HCT116 (cell line): ENCODE measurements around the gene SNRNP200. TPM values are rescaled to one million over a fixed set of nuclear protein-coding genes. Genes with fewer than 3 reads are reported as not detected.

Experiments
- ATAC-seq: fragments of 200-7000 bp; cut with Tn5 transposase; 2 replicates; pipeline ENCODE4 v1.9.1; 2020; ENCODE audit warnings: mild to moderate bottlenecking, moderate library complexity
- BruUV-seq: library from RNA; stranded (reverse); fragments of 400-500 nt; replicated peaks from 2 replicates; lab custom pipeline; 2021; lab: Mats Ljungman, UMichigan
- CTCF ChIA-PET: fragments of 300-600 bp; sonication (Branson Sonifier 250); formaldehyde crosslinking; loops from one replicate; lab custom pipeline; 2021; ENCODE audit warnings: antibody characterized with exemption; lab: Charles Lee
- POLR2A ChIA-PET: fragments of 300-600, 350-600 bp; sonication (Branson Sonifier 250); formaldehyde crosslinking; loops from one replicate; lab custom pipeline; 2021; ENCODE audit warnings: antibody characterized with exemption; lab: Charles Lee
- RAD21 ChIA-PET, 2 experiments: fragments of 300-600 bp; sonication (Branson Sonifier 250); formaldehyde crosslinking; loops; one replicate each; lab custom pipeline; 2023; ENCODE audit warnings: low total read pairs in 2 of 2; ENCODE audit not compliant: uncharacterized antibody in 2 of 2, unreplicated experiment in 2 of 2, low non-redundant PET in 1 of 2; lab: Charles Lee
- DNase-seq: peaks from one replicate; pipeline ENCODE4 v3.0.0-alpha.2; 2010; ENCODE audit warnings: low read depth, low spot score
- H2AFZ ChIP-seq: fragments of 200-600 bp; shearing (Covaris generic), sonication (generic); 2 replicates; pipeline ENCODE4 v1.6.1; 2017; ENCODE audit warnings: low read depth, mixed run types, mixed read lengths, antibody characterized with exemption, low read length; ENCODE audit not compliant: poor library complexity, severe bottlenecking
- H3K27ac ChIP-seq: 2 replicates; pipeline ENCODE4 v1.5.1; 2012; ENCODE audit warnings: low read depth, low read length
- H3K27me3 ChIP-seq: fragments of 200-600 bp; sonication (generic); 2 replicates; pipeline ENCODE4 v1.6.1; 2016; ENCODE audit warnings: mixed run types, low read length, mixed read lengths; ENCODE audit not compliant: insufficient read depth
- H3K36me3 ChIP-seq, 2 experiments: fragments of 200-500 bp in 1 of 2; fragments of 200-600 bp in 1 of 2; sonication (Bioruptor generic) in 1 of 2; sonication (generic) in 1 of 2; 2 replicates each; pipeline versions ENCODE4 v1.5.1 to v1.6.1; 2014 to 2016; ENCODE audit warnings: low read length in 2 of 2, inconsistent platforms in 1 of 2, mixed read lengths in 1 of 2, mixed run types in 1 of 2; ENCODE audit not compliant: insufficient read depth in 2 of 2, control insufficient read depth in 1 of 2
- H3K4me1 ChIP-seq, 2 experiments: fragments of 200-600 bp in 1 of 2; sonication (generic) in 1 of 2; 2 replicates each; pipeline versions ENCODE4 v1.5.1 to v1.6.1; 2012 to 2017; ENCODE audit warnings: low read length in 2 of 2, inconsistent platforms in 1 of 2, mild to moderate bottlenecking in 1 of 2, mixed read lengths in 1 of 2, mixed run types in 1 of 2, moderate library complexity in 1 of 2; ENCODE audit not compliant: insufficient read depth in 2 of 2, control insufficient read depth in 1 of 2
- H3K4me2 ChIP-seq: fragments of 200-600 bp; sonication (generic); 2 replicates; pipeline ENCODE4 v1.6.1; 2017; ENCODE audit warnings: mixed run types, low read length, mixed read lengths
- H3K4me3 ChIP-seq, 2 experiments: fragments of 200-600 bp in 1 of 2; sonication (generic) in 1 of 2; replicated peaks in 1 of 2; 2 replicates each; pipeline ENCODE4 v1.5.1; 2011 to 2016; ENCODE audit warnings: low read length in 2 of 2, control low read depth in 1 of 2, low read depth in 1 of 2, mild to moderate bottlenecking in 1 of 2, mixed read lengths in 1 of 2, mixed run types in 1 of 2
- H3K79me2 ChIP-seq: fragments of 200-600 bp; sonication (generic); 2 replicates; pipeline ENCODE4 v1.6.1; 2017; ENCODE audit warnings: mild to moderate bottlenecking, mixed run types, low read length, moderate library complexity, mixed read lengths; ENCODE audit not compliant: insufficient read depth
- H3K9ac ChIP-seq: fragments of 200-600 bp; sonication (generic); 2 replicates; pipeline ENCODE4 v1.6.1; 2016; ENCODE audit warnings: low read length, mixed read lengths
- H3K9me2 ChIP-seq: fragments of 200-600 bp; sonication (generic), shearing (Covaris generic); 2 replicates; pipeline ENCODE4 v1.6.1; 2017; ENCODE audit warnings: mixed run types, mild to moderate bottlenecking, moderate library complexity; ENCODE audit not compliant: insufficient read depth
- H3K9me3 ChIP-seq, 2 experiments: fragments of 200-500 bp in 1 of 2; fragments of 200-600 bp in 1 of 2; sonication (Bioruptor generic) in 1 of 2; sonication (generic) in 1 of 2; 2 replicates each; pipeline ENCODE4 v1.6.1; 2014 to 2017; ENCODE audit warnings: low read length in 2 of 2, mixed read lengths in 2 of 2, inconsistent platforms in 1 of 2, low read depth in 1 of 2, mild to moderate bottlenecking in 1 of 2, mixed run types in 1 of 2, moderate library complexity in 1 of 2; ENCODE audit not compliant: control insufficient read depth in 1 of 2, insufficient read depth in 1 of 2
- H4K20me1 ChIP-seq: fragments of 200-600 bp; sonication (generic), shearing (Covaris generic); 2 replicates; pipeline ENCODE4 v1.6.1; 2017; ENCODE audit warnings: mixed run types, mild to moderate bottlenecking, moderate library complexity; ENCODE audit not compliant: insufficient read depth
- CBX3 ChIP-seq: IDR thresholded peaks from 2 replicates; pipeline ENCODE4 v1.6.1; 2012; ENCODE audit warnings: low read depth
- CEBPB ChIP-seq: IDR thresholded peaks from 2 replicates; pipeline ENCODE4 v1.6.1; 2012; ENCODE audit warnings: low read depth
- CTCF ChIP-seq, 3 experiments: fragments of 200-600 bp in 1 of 3; sonication (generic) in 1 of 3; IDR thresholded peaks in 2 of 3; conservative IDR thresholded peaks in 1 of 3; 2 replicates each; pipeline ENCODE4 v1.5.1; 2012 to 2017; ENCODE audit warnings: low read depth in 2 of 3, low read length in 2 of 3, antibody characterized with exemption in 1 of 3, borderline replicate concordance in 1 of 3, control low read depth in 1 of 3, mild to moderate bottlenecking in 1 of 3, mixed read lengths in 1 of 3, mixed run types in 1 of 3, moderate library complexity in 1 of 3; ENCODE audit not compliant: insufficient read depth in 1 of 3
- ELF1 ChIP-seq: IDR thresholded peaks from 2 replicates; pipeline ENCODE4 v1.6.1; 2012; ENCODE audit warnings: low read depth, borderline replicate concordance
- EZH2 ChIP-seq: fragments of 200-600 bp; sonication (generic); IDR thresholded peaks from 2 replicates; pipeline ENCODE4 v1.6.1; 2017; ENCODE audit warnings: antibody characterized with exemption, mixed run types
- FOSL1 ChIP-seq: IDR thresholded peaks from 2 replicates; pipeline ENCODE4 v1.6.1; 2012; ENCODE audit warnings: low read depth
- JUND ChIP-seq: IDR thresholded peaks from 2 replicates; pipeline ENCODE4 v1.6.1; 2012
- MAX ChIP-seq: IDR thresholded peaks from 2 replicates; pipeline ENCODE4 v1.6.1; 2012
- POLR2A ChIP-seq: IDR thresholded peaks from 2 replicates; pipeline ENCODE4 v1.7.0; 2011; ENCODE audit warnings: borderline replicate concordance; ENCODE audit not compliant: insufficient read depth, insufficient read length; ENCODE audit errors: extremely low read depth
- RAD21 ChIP-seq: IDR thresholded peaks from 2 replicates; pipeline ENCODE4 v1.6.1; 2012; ENCODE audit warnings: low read depth, mild to moderate bottlenecking
- REST ChIP-seq: IDR thresholded peaks from 2 replicates; pipeline ENCODE4 v1.6.1; 2012; ENCODE audit warnings: low read depth
- SP1 ChIP-seq: IDR thresholded peaks from 2 replicates; pipeline ENCODE4 v1.6.1; 2012; ENCODE audit warnings: low read depth
- SRF ChIP-seq: IDR thresholded peaks from 2 replicates; pipeline ENCODE4 v1.6.1; 2012; ENCODE audit warnings: low read depth
- intact Hi-C: fragments of 100-400 bp; cut with micrococcal nuclease; formaldehyde crosslinking; loops from 2 replicates; pipeline ENCODE4 v1.10.0; 2022
- total RNA-seq: library from RNA; stranded (reverse); gene quantifications from one replicate; pipeline ENCODE4 v1.2.1, GENCODE V29; 2021; ENCODE audit not compliant: unreplicated experiment

The SNRNP200 gene
- total RNA-seq, 1 experiment from 2014 or later: 202 TPM

GRCh38 chr2:96345868-96346462 lies 40.6 kb upstream of the SNRNP200 start (continued):
- no peak for TF ChIP-seq CEBPB
- no peak for TF ChIP-seq SRF
- TF ChIP-seq FOSL1: no peak
- TF ChIP-seq CTCF (IDR thresholded peaks at IDR 0.05 in 2 of 3, conservative IDR thresholded peaks at IDR 0.05 in 1 of 3; ENCODE audit: borderline replicate concordance in 1 of 3, insufficient read depth in 1 of 3, low read depth in 2 of 3, low read length in 2 of 3): no peak
- TF ChIP-seq JUND: no peak
- TF ChIP-seq POLR2A: no peak
- no peak for TF ChIP-seq ELF1
- TF ChIP-seq CBX3: no peak
- no peak for TF ChIP-seq EZH2
- no peak for TF ChIP-seq SP1

GRCh38 chr2:96345438-96345837 lies 40.1 kb upstream of the SNRNP200 start:
- H3K27me3 ChIP-seq: no peaks in the 10 kb centered on the region
- H2AFZ ChIP-seq: no peak overlapping the region
- no peak overlapping the region for H3K4me3 ChIP-seq
- H3K9ac ChIP-seq: no peak overlapping the region
- no peak overlapping the region for H3K27ac ChIP-seq
- ChIA-PET CTCF (no interaction called here), POLR2A (no interaction called here), RAD21 (no interaction called here)
- peaks cover 48 to 75% of the 10 kb centered on the region in 2 experiments; a peak in 3 of 4 replicates for H3K36me3 ChIP-seq
- no peaks in the 10 kb centered on the region for H3K9me2 ChIP-seq
- H3K79me2 ChIP-seq: peaks cover 47% of the 10 kb centered on the region
- H3K4me2 ChIP-seq: no peak overlapping the region
- TF ChIP-seq RAD21: 0 out of 2 replicates have a peak, but pooled peaks have one; percentile 7
- no peak for TF ChIP-seq MAX
- TF ChIP-seq REST: no peak
- TF ChIP-seq CTCF (IDR thresholded peaks at IDR 0.05 in 2 of 3, conservative IDR thresholded peaks at IDR 0.05 in 1 of 3; ENCODE audit: borderline replicate concordance in 1 of 3, insufficient read depth in 1 of 3, low read depth in 2 of 3, low read length in 2 of 3): peak in 1 of 3 experiments; percentile 25; a peak in 2 of 6 replicates
- TF ChIP-seq JUND: no peak
- no TSS peak for BruUV-seq
- H3K4me1 ChIP-seq: peaks cover 0 to 15% of the 10 kb centered on the region in 2 experiments; a peak in 3 of 4 replicates
- peak; percentile 76 for ATAC-seq
- DNase-seq: no peak
- H4K20me1 ChIP-seq: no peaks in the 10 kb centered on the region
- no peaks in the 10 kb centered on the region for H3K9me3 ChIP-seq
- intact Hi-C loops: no loop called here
